Endothelial cell of umbilical vein (primary cell): ENCODE measurements around the gene ACSL4. TPM values are rescaled to one million over a fixed set of nuclear protein-coding genes. Genes with fewer than 3 reads are reported as not detected.

Experiments used
- BruUV-seq: library from RNA; stranded (reverse); fragments of 400-500 nt; replicated peaks from 2 replicates; lab custom pipeline; 2021; lab: Mats Ljungman, UMichigan
- CTCF ChIA-PET: fragments of 300-600, 350-600 bp; sonication (Branson Sonifier 250); formaldehyde crosslinking; loops from one replicate; lab custom pipeline; 2021; ENCODE audit warnings: antibody characterized with exemption, inconsistent platforms; lab: Charles Lee
- POLR2A ChIA-PET: fragments of 300-600, 350-600 bp; sonication (Branson Sonifier 250); formaldehyde crosslinking; loops from one replicate; lab custom pipeline; 2021; ENCODE audit warnings: antibody characterized with exemption, inconsistent platforms; lab: Charles Lee
- DNase-seq: peaks from one replicate; pipeline ENCODE4 v3.0.0-alpha.2; 2011; ENCODE audit warnings: low read depth, low spot score
- FAIRE-seq: peaks from 2 replicates; lab custom pipeline; 2011; peaks lifted over from hg19 to GRCh38; lab: Jason Lieb, UNC
- H2AFZ ChIP-seq: 2 replicates; pipeline ENCODE4 v1.6.0; 2012; ENCODE audit warnings: low read depth, low read length, control low read depth, inconsistent platforms
- H3K27ac ChIP-seq: 2 replicates; pipeline ENCODE4 v1.5.1; 2011; ENCODE audit warnings: low read depth, mild to moderate bottlenecking, control low read depth, low read length, moderate library complexity; ENCODE audit not compliant: insufficient read depth
- H3K27me3 ChIP-seq, 2 experiments: 2 replicates each; pipeline versions ENCODE4 v1.6.0 to v1.6.1; 2011; ENCODE audit warnings: low read length in 2 of 2, mixed read lengths in 1 of 2; ENCODE audit not compliant: control insufficient read depth in 2 of 2, insufficient read depth in 2 of 2
- H3K36me3 ChIP-seq, 2 experiments: 2 replicates in 1 of 2; 3 replicates in 1 of 2; pipeline ENCODE4 v1.5.1; 2011; ENCODE audit warnings: low read length in 2 of 2, mild to moderate bottlenecking in 1 of 2, moderate library complexity in 1 of 2; ENCODE audit not compliant: control insufficient read depth in 2 of 2, insufficient read depth in 2 of 2; ENCODE audit errors: extremely low read depth in 1 of 2
- H3K4me1 ChIP-seq: 3 replicates; pipeline ENCODE4 v1.5.1; 2011; ENCODE audit warnings: mild to moderate bottlenecking, low read length; ENCODE audit not compliant: control insufficient read depth, insufficient read depth; ENCODE audit errors: extremely low read depth
- H3K4me2 ChIP-seq: 2 replicates; pipeline ENCODE4 v1.6.1; 2011; ENCODE audit warnings: low read length, control low read depth, mixed read lengths; ENCODE audit not compliant: insufficient read depth
- H3K4me3 ChIP-seq, 3 experiments: fragments of 200-600 bp in 1 of 3; sonication (generic), shearing (Covaris generic) in 1 of 3; replicated peaks in 1 of 3; 2 replicates each; pipeline ENCODE4 v1.5.1; 2011 to 2016; ENCODE audit warnings: control low read depth in 3 of 3, low read length in 3 of 3, mild to moderate bottlenecking in 2 of 3, inconsistent platforms in 1 of 3, low read depth in 1 of 3, moderate library complexity in 1 of 3; ENCODE audit not compliant: insufficient read depth in 1 of 3
- H3K79me2 ChIP-seq: 2 replicates; pipeline ENCODE4 v1.6.0; 2012; ENCODE audit warnings: low read length, inconsistent platforms; ENCODE audit not compliant: control insufficient read depth, insufficient read depth
- H3K9ac ChIP-seq: replicated peaks from 2 replicates; pipeline ENCODE3; 2011; ENCODE audit warnings: low read length, control low read depth; ENCODE audit not compliant: insufficient read depth; ENCODE audit errors: extremely low read depth
- H3K9me1 ChIP-seq: replicated peaks from 3 replicates; pipeline ENCODE4 v1.6.0; 2011; ENCODE audit warnings: mild to moderate bottlenecking, low read length; ENCODE audit not compliant: control insufficient read depth, insufficient read depth; ENCODE audit errors: extremely low read depth
- H3K9me3 ChIP-seq: replicated peaks from 2 replicates; pipeline ENCODE4 v1.5.1; 2012; ENCODE audit warnings: low read length, inconsistent platforms; ENCODE audit not compliant: control insufficient read depth, insufficient read depth
- H4K20me1 ChIP-seq: replicated peaks from 2 replicates; pipeline ENCODE3; 2011; ENCODE audit warnings: mild to moderate bottlenecking, low read length; ENCODE audit not compliant: control insufficient read depth, insufficient read depth; ENCODE audit errors: extremely low read depth
- EZH2 ChIP-seq: IDR thresholded peaks from 2 replicates; pipeline ENCODE4 v1.6.1; 2012; ENCODE audit warnings: borderline replicate concordance, low read depth, mild to moderate bottlenecking, moderate library complexity, low read length, inconsistent platforms; ENCODE audit not compliant: severe bottlenecking
- FOS ChIP-seq: IDR thresholded peaks from 2 replicates; pipeline ENCODE4 v1.6.1; 2011; ENCODE audit warnings: mild to moderate bottlenecking, low read length, moderate library complexity, borderline replicate concordance; ENCODE audit not compliant: insufficient read depth
- GATA2 ChIP-seq: IDR thresholded peaks from 2 replicates; pipeline ENCODE4 v1.7.0; 2011; ENCODE audit warnings: low read depth, mild to moderate bottlenecking, moderate library complexity, mixed read lengths, low read length; ENCODE audit not compliant: insufficient read length, insufficient read depth
- JUN ChIP-seq: IDR thresholded peaks from 2 replicates; pipeline ENCODE4 v1.6.1; 2011; ENCODE audit warnings: borderline replicate concordance, low read depth; ENCODE audit not compliant: insufficient read length, insufficient read depth
- MAX ChIP-seq: IDR thresholded peaks from 2 replicates; pipeline ENCODE4 v1.6.1; 2011; ENCODE audit not compliant: insufficient read depth, insufficient read length
- MYC ChIP-seq: IDR thresholded peaks from one replicate; pipeline ENCODE4 v1.6.1; 2011; ENCODE audit warnings: mild to moderate bottlenecking, low read depth, low read length
- POLR2A ChIP-seq: IDR thresholded peaks from 2 replicates; pipeline ENCODE4 v1.6.1; 2012; ENCODE audit warnings: low read depth, mild to moderate bottlenecking, control low read depth, low read length
- POLR2AphosphoS5 ChIP-seq: IDR thresholded peaks from 2 replicates; pipeline ENCODE4 v1.6.1; 2012; ENCODE audit warnings: low read depth, mild to moderate bottlenecking, control low read depth, low read length, moderate library complexity; ENCODE audit not compliant: insufficient read depth
- dilution Hi-C: fragments of 300-500 bp; cut with MboI; formaldehyde crosslinking; loops from one replicate; pipeline ENCODE4 v1.15.0; 2019; ENCODE audit warnings: low sequenced_read_pairs; ENCODE audit not compliant: extremely low pct_ligation_motif_present
- intact Hi-C: fragments of 100-400 bp; cut with micrococcal nuclease; formaldehyde crosslinking; loops from one replicate; pipeline ENCODE4 v1.10.0; 2022
- polyA plus RNA-seq, 4 experiments: library from polyadenylated mRNA; depleted of rRNA in 3 of 4; stranded (reverse) in 3 of 4; unstranded in 1 of 4; fragments of >200 nt; gene quantifications; 2 replicates each; pipeline versions ENCODE4 v1.2.1 to v1.2.3, GENCODE V29; 2011 to 2012; ENCODE audit warnings: missing spikeins in 1 of 4
- total RNA-seq: library from RNA; stranded (reverse); gene quantifications from 2 replicates; pipeline ENCODE4 v1.2.3, GENCODE V29; 2021
- TF ChIP-seq, protein P1 (sequence below), 2 donors: IDR thresholded peaks; 1 replicate in 1 of 2; 2 replicates in 1 of 2; pipeline ENCODE4 v1.5.1; 2011; ENCODE audit warnings: low read length in 2 of 2, mild to moderate bottlenecking in 2 of 2, moderate library complexity in 2 of 2, control low read depth in 1 of 2, inconsistent platforms in 1 of 2, low read depth in 1 of 2; ENCODE audit not compliant: insufficient read depth in 1 of 2; ENCODE audit errors: extremely low read depth in 1 of 2

Gene ACSL4
- total and polyA plus RNA-seq, 2 donors (not counting 3 experiments of a cell fraction or from before 2014, with no cell fraction given) = 20.7 to 85.5 TPM

DNA sequence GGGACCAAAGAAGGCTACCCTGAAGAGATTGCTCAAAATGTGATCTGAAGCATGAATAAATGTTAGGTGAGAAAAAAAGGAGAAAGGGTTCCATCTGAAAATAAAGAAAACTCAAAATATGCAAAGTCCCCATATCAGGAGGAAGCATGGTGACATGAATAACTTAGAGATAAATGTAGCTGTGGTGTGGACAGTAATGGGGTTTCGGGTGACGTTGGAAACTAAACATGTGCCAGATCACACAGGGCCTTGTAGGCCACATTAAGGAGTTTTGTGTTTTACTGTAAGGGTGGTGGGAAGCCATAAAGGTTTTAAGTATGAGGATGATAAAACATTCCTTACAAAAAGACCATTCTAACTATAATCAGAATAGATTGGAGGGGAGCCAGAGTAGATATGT lies 40.3 kb upstream of the ACSL4 start:
- no peaks in the 10 kb centered on the region for H3K27me3 ChIP-seq
- H3K4me3 ChIP-seq = no peak overlapping the region
- no peak overlapping the region for H3K27ac ChIP-seq
- no peaks in the 10 kb centered on the region for H4K20me1 ChIP-seq
- ChIA-PET CTCF (no interaction called here), POLR2A (no interaction called here)
- FAIRE-seq (no peak), DNase-seq (no peak)
- BruUV-seq = no TSS peak
- no peaks in the 10 kb centered on the region for H3K36me3 ChIP-seq
- no peak overlapping the region for H3K9ac ChIP-seq
- no peak overlapping the region for H2AFZ ChIP-seq
- intact Hi-C loops (no loop called here), dilution Hi-C loops (no loop called here)
- no peak for TF ChIP-seq EZH2
- no peak for TF ChIP-seq POLR2A
- TF ChIP-seq MYC = no peak
- TF ChIP-seq POLR2AphosphoS5 = no peak
- TF ChIP-seq MAX = no peak
- TF ChIP-seq, protein P1, sequence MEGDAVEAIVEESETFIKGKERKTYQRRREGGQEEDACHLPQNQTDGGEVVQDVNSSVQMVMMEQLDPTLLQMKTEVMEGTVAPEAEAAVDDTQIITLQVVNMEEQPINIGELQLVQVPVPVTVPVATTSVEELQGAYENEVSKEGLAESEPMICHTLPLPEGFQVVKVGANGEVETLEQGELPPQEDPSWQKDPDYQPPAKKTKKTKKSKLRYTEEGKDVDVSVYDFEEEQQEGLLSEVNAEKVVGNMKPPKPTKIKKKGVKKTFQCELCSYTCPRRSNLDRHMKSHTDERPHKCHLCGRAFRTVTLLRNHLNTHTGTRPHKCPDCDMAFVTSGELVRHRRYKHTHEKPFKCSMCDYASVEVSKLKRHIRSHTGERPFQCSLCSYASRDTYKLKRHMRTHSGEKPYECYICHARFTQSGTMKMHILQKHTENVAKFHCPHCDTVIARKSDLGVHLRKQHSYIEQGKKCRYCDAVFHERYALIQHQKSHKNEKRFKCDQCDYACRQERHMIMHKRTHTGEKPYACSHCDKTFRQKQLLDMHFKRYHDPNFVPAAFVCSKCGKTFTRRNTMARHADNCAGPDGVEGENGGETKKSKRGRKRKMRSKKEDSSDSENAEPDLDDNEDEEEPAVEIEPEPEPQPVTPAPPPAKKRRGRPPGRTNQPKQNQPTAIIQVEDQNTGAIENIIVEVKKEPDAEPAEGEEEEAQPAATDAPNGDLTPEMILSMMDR (IDR thresholded peaks at IDR 0.05; ENCODE audit: extremely low read depth in 1 of 2, insufficient read depth in 1 of 2, low read depth in 1 of 2, low read length in 2 of 2) = no peak
- no peak for TF ChIP-seq JUN
- no peak for TF ChIP-seq FOS
- TF ChIP-seq GATA2 = no peak
- no peaks in the 10 kb centered on the region for H3K79me2 ChIP-seq
- H3K4me1 ChIP-seq = no peaks in the 10 kb centered on the region
- no peaks in the 10 kb centered on the region for H3K9me1 ChIP-seq
- no peaks in the 10 kb centered on the region for H3K9me3 ChIP-seq
- H3K4me2 ChIP-seq = no peak overlapping the region
